ENCODE results near the gene PUS3. TPM values are rescaled to one million over a fixed set of nuclear protein-coding genes. Genes with fewer than 3 reads are reported as not detected.

Gene PUS3
- 10 to 100 TPM in 5 of 7 donors, 1 to 10 TPM in 2; 7.7 to 12.7 (median 11.9) TPM for total RNA-seq
- polyA plus RNA-seq: 10 to 100 TPM in 2 of 3 donors, 1 to 10 TPM in 1; 8.9 to 11.4 (median 10.8) TPM
- long read RNA-seq, donor 1, partial matches to known transcripts: 0 of 6 reads
- long read RNA-seq, donor 1, other reads (novel, unspliced or antisense): 0 of 6 reads
- long read RNA-seq, donor 2, transcript PUS3-203 (3 exons, 1,792 nt): major isoform, 5 of 6 reads
- long read RNA-seq, donor 2, partial matches to known transcripts: 0 of 6 reads
- long read RNA-seq, donor 2, other reads (novel, unspliced or antisense): 0 of 6 reads

GRCh38 chr11:125902927-125903710, at the start of gene PUS3:
TSS of gene PUS3 (minus strand) at chr11:125903206. CDS start at chr11:125896284, 6,922 bp downstream.
- H3K4me3 ChIP-seq: peak within 1 kb of the TSS; percentile 55 to 77 (median 66)
- 2 to 4% (median 4%) methylated on average over 31 of the region's 31 CpGs for WGBS, 5 donors
- peaks cover 0 to 25% (median 14%) of the 10 kb centered on the region in 6 donors for H3K36me3 ChIP-seq
- H3K27ac ChIP-seq: peak within 1 kb of the TSS; percentile 63 to 88 (median 82)
- DNase-seq: peak; percentile 96
- TF ChIP-seq POLR2AphosphoS5 (IDR thresholded peaks at IDR 0.05) (peak; percentile 83 to 96 (median 91)), CTCF (IDR thresholded peaks at IDR 0.05 in 8 of 11, conservative IDR thresholded peaks at IDR 0.05 in 3 of 11) (no peak), POLR2A (IDR thresholded peaks at IDR 0.05) (peak in 1 of 3 donors; percentile 4)
- H3K27me3 ChIP-seq (replicated peaks in 1 of 7): peaks cover 0 to 40% (median 19%) of the 10 kb centered on the region in 7 donors
- peaks cover 5 to 43% (median 30%) of the 10 kb centered on the region in 6 donors for H3K4me1 ChIP-seq
- intact Hi-C loops (cut with DNase I; ENCODE audit: low total_unique reads): no loop called here
- no peaks in the 10 kb centered on the region for H3K9me3 ChIP-seq

- intact Hi-C loops (cut with DNase I; ENCODE audit: low total_unique reads): no loop called here
- Histone ChIP-seq H3K27ac (no peak overlapping the region), H3K4me3 (peak overlapping the region in 2 of 8 donors; percentile 35 to 39), H3K27me3 (replicated peaks in 1 of 7) (peaks cover 0 to 24% (median 0%) of the 10 kb centered on the region in 7 donors), H3K36me3 (no peaks in the 10 kb centered on the region), H3K4me1 (peaks cover 0 to 4% (median 0%) of the 10 kb centered on the region in 6 donors), H3K9me3 (no peaks in the 10 kb centered on the region)
- no peak for TF ChIP-seq POLR2AphosphoS5 (IDR thresholded peaks at IDR 0.05)
- WGBS, 5 donors: 31 to 79% (median 67%) methylated on average over 2 of the region's 2 CpGs
- no peak for DNase-seq
These were observed 49.6 kb upstream of the PUS3 start for GRCh38 chr11:125952559-125952958.

GRCh38 chr11:125951731-125952130, 48.7 kb upstream of the PUS3 start:
- TF ChIP-seq POLR2AphosphoS5 (IDR thresholded peaks at IDR 0.05): no peak
- no peak for TF ChIP-seq CTCF (IDR thresholded peaks at IDR 0.05 in 8 of 11, conservative IDR thresholded peaks at IDR 0.05 in 3 of 11)
- TF ChIP-seq POLR2A (IDR thresholded peaks at IDR 0.05): no peak
- Histone ChIP-seq H3K27ac (peak overlapping the region in 4 of 8 donors; percentile 38 to 63 (median 54)), H3K4me1 (peaks cover 0 to 4% (median 0%) of the 10 kb centered on the region in 6 donors), H3K27me3 (replicated peaks in 1 of 7) (peaks cover 0 to 24% (median 0%) of the 10 kb centered on the region in 7 donors), H3K9me3 (no peaks in the 10 kb centered on the region), H3K36me3 (no peaks in the 10 kb centered on the region), H3K4me3 (peak overlapping the region in 2 of 8 donors; percentile 35 to 42)
- 58 to 73% (median 64%) methylated on average over 11 of the region's 11 CpGs for WGBS, 5 donors
- DNase-seq: peak; percentile 58
- intact Hi-C loops (cut with DNase I; ENCODE audit: low total_unique reads): no loop called here

GRCh38 chr11:125950696-125951651, 48.0 kb upstream of the PUS3 start:
- H3K4me3 ChIP-seq: peak overlapping the region in 1 of 8 donors; percentile 42
- TF ChIP-seq POLR2A (IDR thresholded peaks at IDR 0.05) (no peak), POLR2AphosphoS5 (IDR thresholded peaks at IDR 0.05) (peak; percentile 46 to 82 (median 82))
- peak; percentile 64 for DNase-seq
- H3K9me3 ChIP-seq: no peaks in the 10 kb centered on the region
- H3K4me1 ChIP-seq: peaks cover 0 to 4% (median 0%) of the 10 kb centered on the region in 6 donors
- no peaks in the 10 kb centered on the region for H3K36me3 ChIP-seq
- intact Hi-C loops (cut with DNase I; ENCODE audit: low total_unique reads): no loop called here
- WGBS, 5 donors: 74 to 86% (median 78%) methylated on average over 9 to 15 of the region's 15 CpGs
- H3K27me3 ChIP-seq (replicated peaks in 1 of 7): peaks cover 0 to 27% (median 0%) of the 10 kb centered on the region in 7 donors
- H3K27ac ChIP-seq: peak overlapping the region in 4 of 8 donors; percentile 18 to 63 (median 47)
